ENCODE data around the gene NBAS. TPM values are rescaled to one million over a fixed set of nuclear protein-coding genes. Genes with fewer than 3 reads are reported as not detected.

NBAS gene
- total RNA-seq, 4 donors from 2014 or later, result 34.0 to 51.2 (median 41.9) TPM

DNA sequence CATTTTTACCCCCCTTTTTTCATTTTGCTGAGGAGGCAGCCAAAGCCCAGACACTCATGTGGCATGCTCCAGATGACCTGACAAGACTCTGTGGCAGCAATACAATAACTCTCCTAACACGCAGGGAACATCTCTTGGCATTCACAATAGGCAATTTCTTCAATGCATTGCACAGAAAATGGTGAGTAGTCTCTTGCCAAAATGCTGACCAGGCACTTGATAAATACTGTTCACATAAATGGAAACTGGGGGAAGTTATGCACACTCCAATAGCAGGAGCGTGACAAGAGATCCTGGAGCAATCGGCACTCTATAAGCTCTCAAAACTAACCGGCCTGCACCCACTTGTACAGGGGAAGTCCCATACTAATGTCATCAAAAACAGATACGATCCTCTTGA lies 66.3 kb downstream of the NBAS start:
- TF ChIP-seq, protein P1, sequence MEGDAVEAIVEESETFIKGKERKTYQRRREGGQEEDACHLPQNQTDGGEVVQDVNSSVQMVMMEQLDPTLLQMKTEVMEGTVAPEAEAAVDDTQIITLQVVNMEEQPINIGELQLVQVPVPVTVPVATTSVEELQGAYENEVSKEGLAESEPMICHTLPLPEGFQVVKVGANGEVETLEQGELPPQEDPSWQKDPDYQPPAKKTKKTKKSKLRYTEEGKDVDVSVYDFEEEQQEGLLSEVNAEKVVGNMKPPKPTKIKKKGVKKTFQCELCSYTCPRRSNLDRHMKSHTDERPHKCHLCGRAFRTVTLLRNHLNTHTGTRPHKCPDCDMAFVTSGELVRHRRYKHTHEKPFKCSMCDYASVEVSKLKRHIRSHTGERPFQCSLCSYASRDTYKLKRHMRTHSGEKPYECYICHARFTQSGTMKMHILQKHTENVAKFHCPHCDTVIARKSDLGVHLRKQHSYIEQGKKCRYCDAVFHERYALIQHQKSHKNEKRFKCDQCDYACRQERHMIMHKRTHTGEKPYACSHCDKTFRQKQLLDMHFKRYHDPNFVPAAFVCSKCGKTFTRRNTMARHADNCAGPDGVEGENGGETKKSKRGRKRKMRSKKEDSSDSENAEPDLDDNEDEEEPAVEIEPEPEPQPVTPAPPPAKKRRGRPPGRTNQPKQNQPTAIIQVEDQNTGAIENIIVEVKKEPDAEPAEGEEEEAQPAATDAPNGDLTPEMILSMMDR (IDR thresholded peaks at IDR 0.05; ENCODE audit: low read depth), result no peak

DNA sequence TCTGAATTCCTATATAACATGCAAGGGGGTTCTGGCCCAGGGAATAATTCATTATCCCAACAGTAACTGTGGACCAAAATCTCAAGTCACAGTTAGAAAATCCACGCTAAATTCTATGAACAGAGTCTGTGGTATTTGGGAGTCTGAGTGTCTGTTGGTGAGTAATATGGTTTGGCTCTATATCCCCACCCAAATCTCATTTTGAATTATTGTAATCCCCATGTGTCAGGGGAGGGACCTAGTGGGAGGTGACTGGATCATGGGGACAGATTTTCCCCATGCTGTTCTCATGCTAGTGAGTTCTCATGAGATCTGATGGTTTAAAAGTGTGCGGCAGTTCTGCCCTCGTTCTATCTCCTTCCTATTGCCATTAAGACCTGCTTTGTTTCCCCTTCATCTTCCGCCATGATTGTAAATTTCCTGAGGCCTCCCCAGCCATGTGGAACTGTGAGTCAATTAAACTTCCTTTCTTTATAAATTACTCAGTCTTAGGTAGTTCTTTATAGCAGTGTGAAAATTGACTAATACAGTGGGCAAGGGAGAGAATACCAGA lies 68.3 kb downstream of the NBAS start:
- TF ChIP-seq, protein P1 (IDR thresholded peaks at IDR 0.05; ENCODE audit: low read depth), result no peak

DNA sequence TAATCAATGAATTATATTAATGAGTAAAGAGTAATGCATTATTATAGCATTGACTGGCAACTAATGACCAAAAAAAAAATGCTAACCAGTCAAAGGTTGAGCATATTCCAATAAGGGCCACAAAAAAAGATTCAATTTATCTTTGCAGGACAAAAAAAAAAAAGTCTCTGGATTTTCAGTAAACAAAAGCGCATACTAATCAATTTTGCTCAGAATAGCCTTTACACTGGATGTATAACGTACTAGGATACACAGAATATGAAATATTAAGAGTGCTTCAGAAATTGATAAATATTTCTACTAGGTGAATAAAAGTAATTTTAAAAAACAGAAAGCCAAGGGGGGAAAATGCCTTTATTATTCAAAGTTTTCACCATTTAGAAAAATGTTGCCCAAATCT lies 74.4 kb downstream of the NBAS start:
- TF ChIP-seq, protein P1 (IDR thresholded peaks at IDR 0.05; ENCODE audit: low read depth), result no peak

DNA sequence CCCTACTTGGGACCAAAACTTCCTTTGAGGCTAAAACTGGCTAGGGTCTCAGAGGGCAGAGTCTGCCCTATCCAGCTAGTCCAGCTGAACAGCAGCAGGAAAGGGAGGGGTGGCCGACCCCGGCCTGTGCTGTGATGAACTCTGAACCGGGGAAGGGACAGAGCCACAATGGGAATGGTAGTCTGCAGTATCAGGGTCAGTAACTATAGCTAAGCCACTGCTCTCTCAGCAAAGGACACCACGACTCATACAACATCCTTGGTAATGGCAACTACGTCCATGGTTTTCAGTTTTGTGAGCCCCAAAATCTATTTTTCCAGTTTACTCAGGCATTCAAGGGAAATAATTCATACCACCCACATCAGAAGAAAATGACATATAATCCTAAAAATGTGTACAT lies 75.2 kb downstream of the NBAS start:
- TF ChIP-seq, protein P1 (IDR thresholded peaks at IDR 0.05; ENCODE audit: low read depth), result no peak

DNA sequence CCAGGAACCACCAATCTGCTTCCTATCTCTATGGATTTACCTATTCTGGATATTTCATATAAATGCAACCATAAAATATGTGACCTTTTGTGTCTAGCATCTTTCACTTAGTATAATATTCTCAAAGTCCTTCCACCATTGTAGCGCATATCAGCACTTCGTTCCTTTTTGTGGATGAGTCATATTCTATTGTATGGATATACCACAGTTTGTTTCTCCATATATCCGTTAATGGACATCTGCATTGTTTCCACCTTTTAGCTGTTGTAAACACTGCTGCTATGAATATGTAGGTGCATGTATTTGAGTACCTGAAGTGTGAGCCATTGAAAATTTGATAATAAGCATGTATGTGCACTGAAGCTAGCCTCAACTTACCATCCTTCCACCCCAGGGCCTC lies 80.1 kb downstream of the NBAS start:
- TF ChIP-seq, protein P1 (IDR thresholded peaks at IDR 0.05; ENCODE audit: low read depth), result no peak

DNA sequence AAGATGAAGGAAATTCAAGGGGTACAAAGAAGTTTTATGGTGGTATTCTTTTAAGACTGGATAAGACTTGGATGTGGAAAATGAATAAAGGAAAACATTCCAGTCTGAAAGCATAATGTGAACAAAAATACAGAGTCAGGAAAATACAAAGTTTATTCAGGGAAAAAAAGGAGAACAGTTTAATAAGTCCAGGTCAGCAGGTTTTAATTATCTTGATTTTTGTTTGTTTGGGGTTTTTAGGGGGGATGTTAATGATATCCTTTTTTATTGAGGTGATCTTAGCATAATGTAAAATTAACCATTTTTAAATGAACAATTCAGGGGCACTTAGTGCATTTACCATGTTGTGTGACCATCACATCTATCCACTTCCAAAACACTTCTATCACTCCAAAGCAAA lies 80.6 kb downstream of the NBAS start:
- TF ChIP-seq, protein P1 (IDR thresholded peaks at IDR 0.05; ENCODE audit: low read depth), result no peak

DNA sequence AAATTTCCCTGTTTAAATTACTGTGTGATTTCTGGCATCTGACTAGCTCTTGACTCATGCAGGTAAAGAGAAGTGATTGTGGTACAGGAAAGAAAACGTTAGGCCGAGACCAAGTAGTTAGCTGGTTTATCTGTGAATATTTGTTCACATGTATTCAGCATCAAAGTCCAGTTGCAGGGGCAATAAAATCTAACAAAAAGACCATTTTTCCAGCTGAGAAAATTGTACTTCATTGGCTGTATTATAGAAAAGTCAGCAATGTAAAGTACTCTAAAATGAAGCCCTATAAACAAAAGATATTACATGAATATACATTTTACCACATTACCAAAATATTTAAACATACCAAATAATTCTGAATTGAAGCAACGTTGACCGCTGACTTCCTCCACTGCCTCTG lies 88.3 kb downstream of the NBAS start:
- TF ChIP-seq, protein P1 (IDR thresholded peaks at IDR 0.05; ENCODE audit: low read depth), result no peak

All from subcutaneous adipose tissue (tissue), 4 donors.